ENCODE results near the gene BYSL.
A peak's percentile ranks its signal among the peaks of the same experiment; 100 is the strongest.

The BYSL gene

GRCh38 chr6:41932378-41932777 is 11.1 kb downstream of the BYSL start:
- DNase-seq (ENCODE audit: extremely low read depth, low read depth) = no peak
- no peak for TF ChIP-seq CTCF (IDR thresholded peaks at IDR 0.05; ENCODE audit: low read depth, low read length)

GRCh38 chr6:41934278-41935192 is 13.2 kb downstream of the BYSL start:
- TF ChIP-seq CTCF (IDR thresholded peaks at IDR 0.05; ENCODE audit: low read depth, low read length) = no peak
- DNase-seq (ENCODE audit: extremely low read depth, low read depth) = no peak

GRCh38 chr6:41935193-41935574 is 13.9 kb downstream of the BYSL start:
- no peak for TF ChIP-seq CTCF (IDR thresholded peaks at IDR 0.05; ENCODE audit: low read depth, low read length)
- DNase-seq (ENCODE audit: extremely low read depth, low read depth) = no peak

- TF ChIP-seq CTCF (IDR thresholded peaks at IDR 0.05; ENCODE audit: low read depth, low read length) = no peak
These were observed 14.4 kb downstream of the BYSL start for GRCh38 chr6:41935685-41936072.

GRCh38 chr6:41936073-41936837 is 15.0 kb downstream of the BYSL start:
- TF ChIP-seq CTCF (IDR thresholded peaks at IDR 0.05; ENCODE audit: low read depth, low read length) = peak; percentile 94
- DNase-seq (ENCODE audit: extremely low read depth, low read depth) = peak; percentile 84

More at GRCh38 chr6:41935685-41936072, 14.4 kb downstream of the BYSL start:
- no peak for DNase-seq (ENCODE audit: extremely low read depth, low read depth)

GRCh38 chr6:41937472-41937860 is 16.2 kb downstream of the BYSL start:
- TF ChIP-seq CTCF (IDR thresholded peaks at IDR 0.05; ENCODE audit: low read depth, low read length) = no peak
- DNase-seq (ENCODE audit: extremely low read depth, low read depth) = no peak
